ENCODE data around the gene ZNF784. TPM values are rescaled to one million over a fixed set of nuclear protein-coding genes. Genes with fewer than 3 reads are reported as not detected.
A peak's percentile ranks its signal among the peaks of the same experiment; 100 is the strongest.

Gene ZNF784
- total and polyA plus RNA-seq, 2 of the 13 experiments (the other 11 are each of a cell fraction or from before 2014, with no cell fraction given) = 4.1 to 4.2 TPM

DNA sequence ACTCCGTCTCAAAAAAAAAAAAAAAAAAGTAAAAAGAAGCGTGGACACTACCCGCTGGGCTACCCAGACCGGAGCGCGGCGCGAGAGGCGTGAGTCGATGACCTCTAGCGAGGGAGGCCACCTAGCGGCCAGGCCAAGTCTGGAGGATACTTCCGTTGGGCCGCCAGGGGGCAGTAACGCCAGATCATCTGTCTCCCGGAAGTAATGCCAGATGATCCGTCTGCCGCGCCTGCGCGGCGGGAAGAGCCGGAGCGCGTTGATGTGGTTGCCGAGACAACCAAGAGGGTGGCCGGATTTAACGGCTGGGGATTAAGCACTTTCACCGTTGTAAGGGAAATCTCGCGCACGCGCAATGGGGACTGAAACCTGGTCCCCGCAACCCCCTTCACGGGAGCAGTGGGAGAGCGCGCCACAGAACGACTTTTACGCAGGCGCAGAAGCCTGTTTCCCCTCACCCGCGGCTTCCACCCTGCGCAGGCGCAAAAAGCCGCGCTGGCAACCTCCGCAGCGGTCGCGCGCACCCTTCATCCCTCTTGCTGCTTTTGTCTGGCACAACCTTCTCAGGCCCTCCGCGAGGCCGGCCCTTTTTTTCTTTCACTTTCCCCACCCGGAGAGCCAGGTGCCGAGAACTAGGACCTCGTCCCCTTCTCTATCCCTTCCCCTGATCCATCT is 29.4 kb upstream of the ZNF784 start (continued):
- TF ChIP-seq, protein P1, sequence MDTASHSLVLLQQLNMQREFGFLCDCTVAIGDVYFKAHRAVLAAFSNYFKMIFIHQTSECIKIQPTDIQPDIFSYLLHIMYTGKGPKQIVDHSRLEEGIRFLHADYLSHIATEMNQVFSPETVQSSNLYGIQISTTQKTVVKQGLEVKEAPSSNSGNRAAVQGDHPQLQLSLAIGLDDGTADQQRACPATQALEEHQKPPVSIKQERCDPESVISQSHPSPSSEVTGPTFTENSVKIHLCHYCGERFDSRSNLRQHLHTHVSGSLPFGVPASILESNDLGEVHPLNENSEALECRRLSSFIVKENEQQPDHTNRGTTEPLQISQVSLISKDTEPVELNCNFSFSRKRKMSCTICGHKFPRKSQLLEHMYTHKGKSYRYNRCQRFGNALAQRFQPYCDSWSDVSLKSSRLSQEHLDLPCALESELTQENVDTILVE (CRISPR knock-in tag; IDR thresholded peaks at IDR 0.05) = peak; percentile 90
- TF ChIP-seq KLF9 (CRISPR knock-in tag; IDR thresholded peaks at IDR 0.05; ENCODE audit: low read depth) (no peak), ZNF207 (IDR thresholded peaks at IDR 0.05; ENCODE audit: borderline replicate concordance) (no peak), ZNF709 (CRISPR knock-in tag; IDR thresholded peaks at IDR 0.05) (peak; percentile 51; the same call in 1 of the 2 replicates), ZFP36L2 (CRISPR knock-in tag; IDR thresholded peaks at IDR 0.05) (0 out of 2 replicates have a peak, but pooled peaks have one; percentile 20), BRCA1 (CRISPR knock-in tag; IDR thresholded peaks at IDR 0.05) (no peak), FOXA1 (IDR thresholded peaks at IDR 0.05) (no peak), FOXA1 (CRISPR knock-in tag; IDR thresholded peaks at IDR 0.05) (no peak), ZSCAN9 (CRISPR knock-in tag; IDR thresholded peaks at IDR 0.05; ENCODE audit: borderline replicate concordance) (no peak; the same call in 1 of the 2 replicates), ZNF350 (CRISPR knock-in tag; IDR thresholded peaks at IDR 0.05; ENCODE audit: borderline replicate concordance, low read depth) (peak; percentile 82), PRPF4 (IDR thresholded peaks at IDR 0.05; ENCODE audit: low read depth, low read length, poor library complexity, severe bottlenecking) (no peak), EED (CRISPR knock-in tag; IDR thresholded peaks at IDR 0.05) (no peak), ZNF644 (CRISPR knock-in tag; IDR thresholded peaks at IDR 0.05; ENCODE audit: low read depth) (no peak), TAF15 (IDR thresholded peaks at IDR 0.05; ENCODE audit: low read depth, low read length, poor library complexity, severe bottlenecking) (no peak), ZNF839 (CRISPR knock-in tag; IDR thresholded peaks at IDR 0.05; ENCODE audit: borderline replicate concordance) (0 out of 2 replicates have a peak, but pooled peaks have one; percentile 64)
- TF ChIP-seq, protein P2, sequence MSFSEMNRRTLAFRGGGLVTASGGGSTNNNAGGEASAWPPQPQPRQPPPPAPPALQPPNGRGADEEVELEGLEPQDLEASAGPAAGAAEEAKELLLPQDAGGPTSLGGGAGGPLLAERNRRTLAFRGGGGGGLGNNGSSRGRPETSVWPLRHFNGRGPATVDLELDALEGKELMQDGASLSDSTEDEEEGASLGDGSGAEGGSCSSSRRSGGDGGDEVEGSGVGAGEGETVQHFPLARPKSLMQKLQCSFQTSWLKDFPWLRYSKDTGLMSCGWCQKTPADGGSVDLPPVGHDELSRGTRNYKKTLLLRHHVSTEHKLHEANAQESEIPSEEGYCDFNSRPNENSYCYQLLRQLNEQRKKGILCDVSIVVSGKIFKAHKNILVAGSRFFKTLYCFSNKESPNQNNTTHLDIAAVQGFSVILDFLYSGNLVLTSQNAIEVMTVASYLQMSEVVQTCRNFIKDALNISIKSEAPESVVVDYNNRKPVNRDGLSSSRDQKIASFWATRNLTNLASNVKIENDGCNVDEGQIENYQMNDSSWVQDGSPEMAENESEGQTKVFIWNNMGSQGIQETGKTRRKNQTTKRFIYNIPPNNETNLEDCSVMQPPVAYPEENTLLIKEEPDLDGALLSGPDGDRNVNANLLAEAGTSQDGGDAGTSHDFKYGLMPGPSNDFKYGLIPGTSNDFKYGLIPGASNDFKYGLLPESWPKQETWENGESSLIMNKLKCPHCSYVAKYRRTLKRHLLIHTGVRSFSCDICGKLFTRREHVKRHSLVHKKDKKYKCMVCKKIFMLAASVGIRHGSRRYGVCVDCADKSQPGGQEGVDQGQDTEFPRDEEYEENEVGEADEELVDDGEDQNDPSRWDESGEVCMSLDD (CRISPR knock-in tag; IDR thresholded peaks at IDR 0.05; ENCODE audit: borderline replicate concordance) = no peak
- TF ChIP-seq, protein P3, sequence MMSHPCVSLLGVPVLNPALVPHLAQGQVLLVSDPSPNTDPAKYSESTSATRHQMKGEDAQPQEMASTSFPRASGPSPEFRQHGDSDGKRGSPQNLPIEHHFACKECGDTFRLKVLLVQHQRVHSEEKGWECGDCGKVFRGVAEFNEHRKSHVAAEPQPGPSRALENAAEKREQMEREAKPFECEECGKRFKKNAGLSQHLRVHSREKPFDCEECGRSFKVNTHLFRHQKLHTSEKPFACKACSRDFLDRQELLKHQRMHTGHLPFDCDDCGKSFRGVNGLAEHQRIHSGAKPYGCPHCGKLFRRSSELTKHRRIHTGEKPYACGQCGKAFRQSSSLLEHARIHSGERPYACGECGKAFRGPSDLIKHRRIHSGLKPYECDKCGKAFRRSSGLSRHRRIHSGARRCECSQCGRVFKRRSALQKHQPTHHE (CRISPR knock-in tag; IDR thresholded peaks at IDR 0.05; ENCODE audit: borderline replicate concordance) = no peak
- TF ChIP-seq, protein P4, sequence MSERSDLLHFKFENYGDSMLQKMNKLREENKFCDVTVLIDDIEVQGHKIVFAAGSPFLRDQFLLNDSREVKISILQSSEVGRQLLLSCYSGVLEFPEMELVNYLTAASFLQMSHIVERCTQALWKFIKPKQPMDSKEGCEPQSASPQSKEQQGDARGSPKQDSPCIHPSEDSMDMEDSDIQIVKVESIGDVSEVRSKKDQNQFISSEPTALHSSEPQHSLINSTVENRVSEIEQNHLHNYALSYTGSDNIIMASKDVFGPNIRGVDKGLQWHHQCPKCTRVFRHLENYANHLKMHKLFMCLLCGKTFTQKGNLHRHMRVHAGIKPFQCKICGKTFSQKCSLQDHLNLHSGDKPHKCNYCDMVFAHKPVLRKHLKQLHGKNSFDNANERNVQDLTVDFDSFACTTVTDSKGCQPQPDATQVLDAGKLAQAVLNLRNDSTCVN (CRISPR knock-in tag; IDR thresholded peaks at IDR 0.05; ENCODE audit: borderline replicate concordance) = peak; percentile 15; the same call in 1 of the 2 replicates
- TF ChIP-seq, protein P5, sequence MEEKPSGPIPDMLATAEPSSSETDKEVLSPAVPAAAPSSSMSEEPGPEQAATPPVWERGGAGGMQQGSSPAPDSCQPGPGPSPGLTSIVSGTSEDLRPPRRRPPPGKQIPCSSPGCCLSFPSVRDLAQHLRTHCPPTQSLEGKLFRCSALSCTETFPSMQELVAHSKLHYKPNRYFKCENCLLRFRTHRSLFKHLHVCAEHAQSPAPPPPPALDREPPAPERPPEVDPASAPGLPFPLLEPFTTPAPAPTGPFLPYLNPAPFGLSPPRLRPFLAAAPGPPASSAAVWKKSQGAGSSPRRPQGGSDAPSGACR (CRISPR knock-in tag; IDR thresholded peaks at IDR 0.05) = peak; percentile 86; the same call in 1 of the 2 replicates
- TF ChIP-seq, protein P6, sequence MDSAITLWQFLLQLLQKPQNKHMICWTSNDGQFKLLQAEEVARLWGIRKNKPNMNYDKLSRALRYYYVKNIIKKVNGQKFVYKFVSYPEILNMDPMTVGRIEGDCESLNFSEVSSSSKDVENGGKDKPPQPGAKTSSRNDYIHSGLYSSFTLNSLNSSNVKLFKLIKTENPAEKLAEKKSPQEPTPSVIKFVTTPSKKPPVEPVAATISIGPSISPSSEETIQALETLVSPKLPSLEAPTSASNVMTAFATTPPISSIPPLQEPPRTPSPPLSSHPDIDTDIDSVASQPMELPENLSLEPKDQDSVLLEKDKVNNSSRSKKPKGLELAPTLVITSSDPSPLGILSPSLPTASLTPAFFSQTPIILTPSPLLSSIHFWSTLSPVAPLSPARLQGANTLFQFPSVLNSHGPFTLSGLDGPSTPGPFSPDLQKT (CRISPR knock-in tag; IDR thresholded peaks at IDR 0.05; ENCODE audit: borderline replicate concordance) = 0 out of 2 replicates have a peak, but pooled peaks have one; percentile 61

Measured in HepG2 (cell line).